Mononuclear cell (primary cell): ENCODE measurements around the gene ROCK2. TPM values are rescaled to one million over a fixed set of nuclear protein-coding genes. Genes with fewer than 3 reads are reported as not detected.

ENCODE experiments used
- H3K27me3 ChIP-seq: 2 replicates; pipeline ENCODE4 v1.6.0; 2011; ENCODE audit warnings: low read length, control low read depth; ENCODE audit not compliant: insufficient read depth
- H3K4me1 ChIP-seq: 2 replicates; pipeline ENCODE4 v1.5.1; 2011; ENCODE audit warnings: mild to moderate bottlenecking, low read length, control low read depth; ENCODE audit not compliant: insufficient read depth
- H3K4me3 ChIP-seq: 2 replicates; pipeline ENCODE4 v1.5.1; 2011; ENCODE audit warnings: mild to moderate bottlenecking, low read length, moderate library complexity
- H3K9me3 ChIP-seq: 2 replicates; pipeline ENCODE4 v1.5.1; 2011; ENCODE audit warnings: low read depth, mild to moderate bottlenecking, control low read depth, low read length
- total RNA-seq: library from RNA; depleted of rRNA; stranded (reverse); fragments of >200 nt; gene quantifications from one replicate; pipeline ENCODE4 v1.2.3, GENCODE V29; 2012

The ROCK2 gene
- total RNA-seq, 1 donor, result 8.5 TPM

DNA sequence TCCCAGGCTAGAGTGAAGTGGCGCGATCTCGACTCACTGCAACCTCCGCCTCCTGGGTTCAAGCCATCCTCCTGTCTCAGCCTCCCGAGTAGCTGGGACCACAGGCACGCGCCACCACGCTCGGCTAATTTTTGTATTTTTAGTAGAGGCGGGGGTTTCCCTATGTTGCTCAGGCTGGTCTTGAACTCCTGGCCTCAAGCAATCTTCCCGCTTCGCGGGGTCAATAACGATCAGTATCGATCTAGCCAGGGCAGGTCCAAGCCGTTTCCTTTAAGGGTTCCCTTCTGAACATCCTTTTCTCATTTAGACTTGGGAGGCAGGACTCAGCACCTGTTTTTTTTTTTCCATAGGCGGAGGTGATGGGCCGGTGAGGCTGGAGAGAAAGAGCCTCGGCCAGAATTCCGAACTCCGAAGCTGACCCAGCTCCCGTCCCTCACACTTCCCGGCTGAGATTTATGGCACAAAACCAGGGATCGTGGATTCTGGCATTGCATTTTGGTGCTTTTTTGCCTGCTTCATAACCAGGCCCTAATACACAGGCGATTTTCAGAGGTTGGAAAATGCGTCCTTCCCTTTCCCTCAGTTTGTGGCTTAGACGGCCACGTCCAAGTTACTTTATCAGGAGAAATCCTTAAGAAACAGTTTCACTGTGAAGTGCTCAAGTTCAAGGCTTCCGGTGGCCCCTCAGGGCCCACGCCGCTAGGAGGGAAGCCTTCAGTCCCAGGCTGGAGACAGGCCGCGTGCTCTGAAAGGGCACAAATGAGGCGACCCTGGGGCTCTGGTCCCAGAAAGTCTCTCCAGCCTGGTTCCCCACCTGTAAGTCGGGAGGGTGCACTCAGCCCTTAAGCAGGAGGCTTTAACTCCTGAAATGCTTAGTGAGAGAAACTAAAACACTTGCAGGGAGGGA, 190.2 kb downstream of the ROCK2 start:
- no peaks in the 10 kb centered on the region for H3K9me3 ChIP-seq
- peaks cover 23% of the 10 kb centered on the region for H3K4me1 ChIP-seq
- no peaks in the 10 kb centered on the region for H3K27me3 ChIP-seq
- H3K4me3 ChIP-seq, result peak overlapping the region; percentile 54

GRCh38 chr2:11152591-11152990, 191.8 kb downstream of the ROCK2 start:
- H3K9me3 ChIP-seq, result no peaks in the 10 kb centered on the region
- H3K4me3 ChIP-seq, result no peak overlapping the region
- peaks cover 23% of the 10 kb centered on the region for H3K4me1 ChIP-seq
- H3K27me3 ChIP-seq, result no peaks in the 10 kb centered on the region

DNA sequence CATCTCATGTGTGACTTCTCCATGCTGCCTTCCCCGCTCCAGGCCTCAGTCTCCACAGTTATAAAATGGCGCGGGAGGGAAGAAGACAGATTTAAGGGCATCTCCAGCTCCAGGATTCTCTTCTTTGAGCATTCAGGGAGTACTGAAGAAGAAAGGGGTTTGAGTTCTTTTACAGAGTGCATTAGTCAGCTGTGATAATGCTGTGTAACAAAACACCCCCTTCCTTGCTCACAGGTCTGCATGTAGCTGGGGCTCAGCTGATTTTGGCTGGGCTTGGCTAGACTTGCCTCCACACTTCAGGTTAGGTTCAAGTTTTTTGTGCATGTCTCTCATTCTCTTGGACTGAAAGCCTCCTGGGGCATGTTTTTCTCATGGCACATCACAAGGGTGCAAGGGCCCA, 197.2 kb downstream of the ROCK2 start:
- H3K4me3 ChIP-seq, result no peak overlapping the region
- peaks cover 10% of the 10 kb centered on the region for H3K4me1 ChIP-seq
- H3K9me3 ChIP-seq, result no peaks in the 10 kb centered on the region
- H3K27me3 ChIP-seq, result no peaks in the 10 kb centered on the region

GRCh38 chr2:11146076-11146475, 198.4 kb downstream of the ROCK2 start:
- Histone ChIP-seq H3K9me3 (no peaks in the 10 kb centered on the region), H3K4me1 (peaks cover 10% of the 10 kb centered on the region), H3K27me3 (no peaks in the 10 kb centered on the region), H3K4me3 (no peak overlapping the region)

DNA sequence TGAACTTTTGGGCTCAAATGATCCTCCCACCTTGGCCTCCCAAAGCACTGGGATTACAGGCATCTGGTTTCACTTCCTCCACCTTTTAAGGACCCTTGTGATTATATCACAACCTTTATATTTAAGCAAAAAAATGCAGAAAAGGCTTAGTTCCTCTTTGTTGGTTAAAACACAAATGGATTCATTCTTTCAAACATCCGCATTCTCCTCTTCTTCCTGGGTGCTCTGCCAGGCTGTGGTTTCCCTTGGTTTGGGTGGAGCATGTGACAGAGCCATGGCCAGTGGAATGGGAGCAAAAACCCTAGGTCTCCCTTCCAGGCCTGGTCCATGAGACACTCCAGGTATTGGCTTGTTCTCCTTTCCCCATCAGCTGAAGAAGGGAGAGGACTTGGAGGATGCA, 199.1 kb downstream of the ROCK2 start:
- Histone ChIP-seq H3K4me1 (peaks cover 10% of the 10 kb centered on the region), H3K4me3 (no peak overlapping the region), H3K9me3 (no peaks in the 10 kb centered on the region), H3K27me3 (no peaks in the 10 kb centered on the region)

DNA sequence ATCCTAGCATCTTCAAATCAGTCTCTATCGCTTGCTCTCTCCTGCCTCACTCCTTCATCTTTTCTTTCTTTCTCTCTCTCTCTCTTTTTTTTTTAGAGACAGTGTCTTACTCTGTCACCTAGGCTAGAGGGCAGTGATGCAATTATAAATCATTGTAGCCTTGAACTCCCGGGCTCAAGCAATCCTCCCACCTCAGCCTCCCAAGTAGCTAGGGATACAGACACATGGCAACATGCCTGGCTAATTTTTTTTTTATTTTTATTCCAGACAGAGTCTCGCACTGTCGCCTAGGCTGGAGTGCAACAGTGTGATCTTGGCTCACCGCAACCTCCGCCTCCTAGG, 199.7 kb downstream of the ROCK2 start:
- Histone ChIP-seq H3K4me1 (peaks cover 10% of the 10 kb centered on the region), H3K27me3 (no peaks in the 10 kb centered on the region), H3K4me3 (no peak overlapping the region), H3K9me3 (no peaks in the 10 kb centered on the region)

GRCh38 chr2:11144077-11144737, 200.2 kb downstream of the ROCK2 start:
- H3K9me3 ChIP-seq, result no peaks in the 10 kb centered on the region
- H3K4me3 ChIP-seq, result no peak overlapping the region
- peaks cover 10% of the 10 kb centered on the region for H3K4me1 ChIP-seq
- H3K27me3 ChIP-seq, result no peaks in the 10 kb centered on the region

DNA sequence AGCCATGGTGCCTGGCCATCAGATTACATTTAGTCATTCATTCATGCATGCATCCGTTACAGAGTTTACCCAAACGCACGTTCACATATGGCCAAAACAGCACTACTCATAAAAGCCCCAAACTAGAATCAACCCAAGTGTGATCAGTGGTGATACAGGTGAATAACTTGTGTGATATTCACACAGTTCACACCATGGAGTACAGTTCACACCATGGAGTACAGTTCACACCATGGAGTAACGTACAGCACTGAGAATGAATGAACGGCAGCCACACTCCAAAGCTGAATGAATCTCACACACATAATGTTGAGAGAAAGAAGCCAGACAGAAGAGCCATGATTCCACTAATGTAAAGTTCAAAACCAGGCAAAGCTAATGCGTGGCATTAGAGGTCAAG, 201.4 kb downstream of the ROCK2 start:
- Histone ChIP-seq H3K9me3 (no peaks in the 10 kb centered on the region), H3K4me3 (no peak overlapping the region), H3K27me3 (no peaks in the 10 kb centered on the region), H3K4me1 (peaks cover 10% of the 10 kb centered on the region)

DNA sequence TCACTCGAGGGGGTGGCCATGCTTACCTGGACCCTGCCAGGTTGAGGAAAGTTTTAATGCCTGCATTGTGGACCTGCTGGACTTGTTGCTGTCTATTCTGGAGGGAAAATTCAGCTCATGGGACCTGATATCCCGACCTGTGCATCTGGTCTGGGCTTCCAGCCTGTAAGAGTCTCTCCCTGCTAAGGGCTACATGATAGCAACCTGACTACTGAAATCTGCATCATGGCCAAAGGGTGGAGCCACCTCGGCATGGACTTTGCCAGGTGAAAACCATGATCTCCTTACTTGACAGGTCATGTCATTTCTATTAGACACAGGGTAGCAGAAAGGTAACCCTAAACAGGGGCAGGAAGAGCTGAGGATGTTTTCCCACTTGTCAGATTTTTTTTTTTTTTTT, 202.1 kb downstream of the ROCK2 start:
- Histone ChIP-seq H3K9me3 (no peaks in the 10 kb centered on the region), H3K27me3 (no peaks in the 10 kb centered on the region), H3K4me3 (no peak overlapping the region), H3K4me1 (peaks cover 10% of the 10 kb centered on the region)

DNA sequence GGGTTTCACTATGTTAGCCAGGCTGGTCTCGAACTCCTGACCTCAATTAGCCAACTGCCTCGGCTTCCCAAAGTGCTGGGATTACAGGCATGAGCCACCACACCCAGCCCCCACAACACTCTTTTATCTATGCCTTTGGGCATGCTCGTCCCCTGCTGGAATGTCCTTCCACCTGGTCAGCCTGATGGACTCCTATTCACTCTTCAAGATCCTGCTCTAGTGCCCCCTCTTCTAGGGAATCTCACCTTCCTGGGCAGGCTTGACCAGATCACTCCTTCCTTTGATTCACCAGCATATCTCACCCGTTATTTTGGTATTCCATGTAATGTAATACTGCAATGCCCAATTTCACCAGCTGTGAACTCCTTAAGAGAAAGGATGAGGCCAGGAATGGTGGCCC, 203.1 kb downstream of the ROCK2 start:
- no peaks in the 10 kb centered on the region for H3K9me3 ChIP-seq
- peaks cover 10% of the 10 kb centered on the region for H3K4me1 ChIP-seq
- H3K27me3 ChIP-seq, result no peaks in the 10 kb centered on the region
- H3K4me3 ChIP-seq, result no peak overlapping the region

DNA sequence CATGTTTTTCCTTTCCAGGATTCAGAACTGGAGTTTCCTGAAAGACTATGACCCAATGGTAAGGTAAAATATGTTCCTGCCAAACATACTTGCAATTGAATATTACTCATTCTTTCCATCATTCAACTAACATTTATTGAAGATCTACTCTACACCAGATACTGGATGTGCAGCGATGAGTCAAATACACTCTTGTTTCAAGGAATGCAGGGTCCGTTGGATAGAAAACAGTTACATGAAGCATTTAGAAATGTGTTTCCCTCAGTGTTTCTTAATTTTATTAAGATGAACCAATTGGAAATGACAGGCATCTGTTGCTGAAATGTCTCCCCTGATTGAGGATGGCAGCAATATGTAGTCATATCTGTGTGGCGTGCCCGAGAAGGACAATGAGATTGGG, 203.9 kb downstream of the ROCK2 start:
- H3K27me3 ChIP-seq, result no peaks in the 10 kb centered on the region
- H3K4me3 ChIP-seq, result no peak overlapping the region
- no peaks in the 10 kb centered on the region for H3K9me3 ChIP-seq
- H3K4me1 ChIP-seq, result peaks cover 4% of the 10 kb centered on the region

DNA sequence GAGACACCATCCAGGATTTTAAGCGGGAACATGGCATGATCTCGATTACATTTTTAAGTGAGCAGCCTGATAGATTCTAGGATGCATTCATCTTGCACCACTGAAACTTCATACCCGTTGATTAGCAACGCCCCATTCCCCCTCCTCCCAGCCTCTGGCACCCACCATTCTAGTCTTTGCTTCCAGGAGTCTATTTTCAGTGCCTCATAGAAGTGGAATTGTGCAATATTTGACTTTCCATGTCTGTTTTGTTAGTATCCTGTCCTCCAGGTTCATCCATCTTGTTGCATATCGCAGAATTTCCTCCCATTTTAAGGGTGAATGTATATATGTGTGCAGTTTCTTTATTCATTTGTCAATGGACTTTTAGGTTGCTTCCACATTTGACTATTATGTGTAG, 210.1 kb downstream of the ROCK2 start:
- Histone ChIP-seq H3K27me3 (no peaks in the 10 kb centered on the region), H3K4me3 (no peak overlapping the region), H3K9me3 (no peaks in the 10 kb centered on the region), H3K4me1 (peaks cover 31% of the 10 kb centered on the region)

DNA sequence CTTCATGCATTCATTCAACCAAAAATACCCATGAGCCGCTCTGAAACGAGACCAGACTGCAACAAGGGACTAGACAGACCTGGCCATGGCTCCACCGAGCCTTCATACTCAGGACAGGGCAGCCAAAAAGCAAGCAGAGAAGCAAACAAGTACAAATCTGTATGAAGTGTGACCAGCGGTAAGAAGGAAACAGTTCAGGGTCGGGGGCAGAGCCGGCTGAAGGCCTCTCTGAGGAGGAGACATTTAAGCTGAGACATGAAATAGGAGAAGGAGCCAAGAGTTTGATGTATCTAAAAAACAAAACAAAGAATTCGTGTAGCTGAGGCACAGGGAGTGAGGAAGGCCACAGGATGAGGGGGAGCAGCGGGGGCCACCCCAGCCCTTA, 210.5 kb downstream of the ROCK2 start:
- no peak overlapping the region for H3K4me3 ChIP-seq
- H3K4me1 ChIP-seq, result peaks cover 31% of the 10 kb centered on the region
- H3K27me3 ChIP-seq, result no peaks in the 10 kb centered on the region
- no peaks in the 10 kb centered on the region for H3K9me3 ChIP-seq

DNA sequence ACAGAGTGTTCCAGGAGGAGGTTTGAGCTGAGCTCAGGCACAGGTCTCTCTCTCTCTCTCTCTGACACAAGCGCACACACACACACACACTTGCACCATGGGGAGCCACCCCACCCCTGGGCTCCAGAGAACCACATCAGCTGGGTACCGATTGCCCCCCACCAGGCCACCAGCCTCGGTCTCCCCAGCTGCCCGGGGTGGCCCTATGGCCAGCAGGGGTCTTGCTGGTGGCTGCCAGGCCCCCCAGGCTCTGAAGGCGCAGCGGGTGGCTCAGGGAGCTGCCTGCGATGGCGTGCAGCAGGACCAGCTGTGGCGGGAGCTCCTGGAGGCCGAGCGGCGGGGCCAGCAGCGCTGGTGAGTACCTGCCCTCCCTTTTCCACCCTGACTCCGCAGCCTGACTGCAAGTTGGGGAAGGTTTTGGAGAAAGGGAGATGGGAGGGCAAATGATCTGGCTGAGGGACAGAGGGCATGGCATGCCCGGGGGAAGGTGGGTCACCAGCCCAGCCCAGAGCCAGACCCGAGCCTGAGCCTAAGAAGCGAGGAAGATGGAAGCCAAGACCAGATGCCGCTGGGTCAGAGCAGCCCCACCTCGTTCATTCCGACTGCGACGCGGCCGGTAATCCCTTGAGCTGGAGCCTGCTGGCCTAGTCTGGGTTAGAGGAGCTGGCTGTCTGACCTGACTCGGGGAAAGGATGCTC, 211.0 kb downstream of the ROCK2 start:
- Histone ChIP-seq H3K4me1 (peaks cover 31% of the 10 kb centered on the region), H3K4me3 (peak overlapping the region; percentile 37), H3K27me3 (no peaks in the 10 kb centered on the region), H3K9me3 (no peaks in the 10 kb centered on the region)

- Histone ChIP-seq H3K4me3 (no peak overlapping the region), H3K27me3 (no peaks in the 10 kb centered on the region), H3K4me1 (peaks cover 31% of the 10 kb centered on the region), H3K9me3 (no peaks in the 10 kb centered on the region)
Measured at GRCh38 chr2:11132036-11132671, 212.3 kb downstream of the ROCK2 start.
